ENCODE results near the gene PRDM16. TPM values are rescaled to one million over a fixed set of nuclear protein-coding genes. Genes with fewer than 3 reads are reported as not detected.

The PRDM16 gene
- total RNA-seq, 1 donor from 2014 or later = 5.6 TPM

- Histone ChIP-seq H3K4me3 (ENCODE audit: low read depth, low read length) (no peak overlapping the region), H3K36me3 (ENCODE audit: control insufficient read depth, insufficient read depth, low read length) (no peaks in the 10 kb centered on the region), H3K27me3 (ENCODE audit: control insufficient read depth, insufficient read depth, low read length) (no peaks in the 10 kb centered on the region)
- TF ChIP-seq CTCF (IDR thresholded peaks at IDR 0.05; ENCODE audit: insufficient read depth, low read length, poor library complexity, severe bottlenecking) = no peak
- DNase-seq (ENCODE audit: low read depth) = no peak
Measured at GRCh38 chr1:3190256-3191041, 121.4 kb downstream of the PRDM16 start.

DNA sequence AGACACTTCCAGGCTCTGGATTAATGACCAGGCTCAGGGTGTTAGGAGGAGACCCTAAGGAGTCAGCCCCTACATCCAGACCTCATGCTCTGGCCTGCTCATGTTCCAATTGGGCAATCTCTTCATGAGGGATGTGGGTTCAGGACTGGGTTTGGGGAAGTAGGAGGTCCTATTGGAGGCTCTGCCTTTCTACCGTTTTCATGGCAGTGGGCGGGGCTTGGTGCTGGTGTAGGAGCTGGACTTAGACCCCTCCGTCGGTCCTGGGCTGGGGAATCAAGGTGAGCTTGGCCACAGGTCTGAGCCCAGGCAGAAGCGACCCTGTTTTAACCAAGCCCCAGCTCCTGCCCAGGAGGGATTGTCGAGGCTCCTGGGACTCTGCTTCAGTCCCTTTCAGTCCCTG lies 123.4 kb downstream of the PRDM16 start:
- no peak for DNase-seq (ENCODE audit: low read depth)
- H3K36me3 ChIP-seq (ENCODE audit: control insufficient read depth, insufficient read depth, low read length) = no peaks in the 10 kb centered on the region
- H3K27me3 ChIP-seq (ENCODE audit: control insufficient read depth, insufficient read depth, low read length) = no peaks in the 10 kb centered on the region
- no peak overlapping the region for H3K4me3 ChIP-seq (ENCODE audit: low read depth, low read length)
- TF ChIP-seq CTCF (IDR thresholded peaks at IDR 0.05; ENCODE audit: insufficient read depth, low read length, poor library complexity, severe bottlenecking) = no peak

- no peak for DNase-seq (ENCODE audit: low read depth)
- H3K4me3 ChIP-seq (ENCODE audit: low read depth, low read length) = no peak overlapping the region
- H3K27me3 ChIP-seq (ENCODE audit: control insufficient read depth, insufficient read depth, low read length) = no peaks in the 10 kb centered on the region
- no peaks in the 10 kb centered on the region for H3K36me3 ChIP-seq (ENCODE audit: control insufficient read depth, insufficient read depth, low read length)
- TF ChIP-seq CTCF (IDR thresholded peaks at IDR 0.05; ENCODE audit: insufficient read depth, low read length, poor library complexity, severe bottlenecking) = no peak
Measured at GRCh38 chr1:3192825-3193224, 123.8 kb downstream of the PRDM16 start.

GRCh38 chr1:3193811-3194210 lies 124.8 kb downstream of the PRDM16 start:
- H3K27me3 ChIP-seq (ENCODE audit: control insufficient read depth, insufficient read depth, low read length) = no peaks in the 10 kb centered on the region

GRCh38 chr1:3194760-3195479 lies 125.9 kb downstream of the PRDM16 start:
- no peak overlapping the region for H3K4me3 ChIP-seq (ENCODE audit: low read depth, low read length)
- no peak for TF ChIP-seq CTCF (IDR thresholded peaks at IDR 0.05; ENCODE audit: insufficient read depth, low read length, poor library complexity, severe bottlenecking)
- DNase-seq (ENCODE audit: low read depth) = no peak
- H3K36me3 ChIP-seq (ENCODE audit: control insufficient read depth, insufficient read depth, low read length) = no peaks in the 10 kb centered on the region
- H3K27me3 ChIP-seq (ENCODE audit: control insufficient read depth, insufficient read depth, low read length) = no peaks in the 10 kb centered on the region

More at GRCh38 chr1:3193811-3194210, 124.8 kb downstream of the PRDM16 start:
- Histone ChIP-seq H3K4me3 (ENCODE audit: low read depth, low read length) (no peak overlapping the region), H3K36me3 (ENCODE audit: control insufficient read depth, insufficient read depth, low read length) (no peaks in the 10 kb centered on the region)
- TF ChIP-seq CTCF (IDR thresholded peaks at IDR 0.05; ENCODE audit: insufficient read depth, low read length, poor library complexity, severe bottlenecking) = no peak
- no peak for DNase-seq (ENCODE audit: low read depth)

Measured in kidney epithelial cell (primary cell).